HG03103 (cell line): Measurements from ENCODE around the gene EEFSEC.

Source experiments
- ATAC-seq: cut with Tn5 transposase; IDR thresholded peaks from one replicate; pipeline ENCODE4 v1.9.1; 2021; ENCODE audit warnings: low read depth; ENCODE audit not compliant: unreplicated experiment

The EEFSEC gene

GRCh38 chr3:128153156-128154041 lies at the start of gene EEFSEC:
TSS of gene EEFSEC (plus strand) at chr3:128153481. CDS start at chr3:128153508, 27 bp downstream.
- peak; percentile 89 for ATAC-seq

- no peak for ATAC-seq
Observed at GRCh38 chr3:128107834-128108233, 45.4 kb upstream of the EEFSEC start.

- ATAC-seq, result no peak
Observed at GRCh38 chr3:128111147-128111546, 42.1 kb upstream of the EEFSEC start.

DNA sequence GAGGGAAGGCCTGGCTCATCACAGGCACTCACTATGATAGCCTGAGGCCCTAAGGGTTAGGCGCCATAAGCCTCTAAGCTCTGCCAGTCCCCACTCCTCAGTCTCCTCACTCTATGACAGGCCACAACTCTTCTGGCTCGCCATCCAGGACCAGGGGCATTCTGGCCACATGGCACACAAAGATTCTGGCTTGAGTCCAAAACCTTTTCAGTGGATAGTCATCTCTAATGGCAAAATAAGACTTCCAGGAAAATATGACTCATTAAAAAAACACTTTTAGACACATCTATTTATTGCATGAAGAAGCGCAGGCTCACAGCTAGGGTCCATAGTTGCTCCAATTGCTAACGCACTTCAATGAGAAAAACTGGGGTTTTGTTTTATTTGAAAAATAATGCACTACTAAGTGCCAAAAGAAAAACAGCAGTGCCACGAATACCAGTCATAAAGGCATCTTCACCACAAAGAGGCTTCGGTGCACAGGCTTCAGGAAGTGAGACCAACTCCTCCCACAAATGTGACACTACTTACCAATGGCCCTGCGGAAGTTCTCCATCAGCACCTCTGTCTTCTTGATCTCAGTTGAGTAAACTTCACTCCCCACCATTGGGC lies 40.8 kb upstream of the EEFSEC start:
- no peak for ATAC-seq

DNA sequence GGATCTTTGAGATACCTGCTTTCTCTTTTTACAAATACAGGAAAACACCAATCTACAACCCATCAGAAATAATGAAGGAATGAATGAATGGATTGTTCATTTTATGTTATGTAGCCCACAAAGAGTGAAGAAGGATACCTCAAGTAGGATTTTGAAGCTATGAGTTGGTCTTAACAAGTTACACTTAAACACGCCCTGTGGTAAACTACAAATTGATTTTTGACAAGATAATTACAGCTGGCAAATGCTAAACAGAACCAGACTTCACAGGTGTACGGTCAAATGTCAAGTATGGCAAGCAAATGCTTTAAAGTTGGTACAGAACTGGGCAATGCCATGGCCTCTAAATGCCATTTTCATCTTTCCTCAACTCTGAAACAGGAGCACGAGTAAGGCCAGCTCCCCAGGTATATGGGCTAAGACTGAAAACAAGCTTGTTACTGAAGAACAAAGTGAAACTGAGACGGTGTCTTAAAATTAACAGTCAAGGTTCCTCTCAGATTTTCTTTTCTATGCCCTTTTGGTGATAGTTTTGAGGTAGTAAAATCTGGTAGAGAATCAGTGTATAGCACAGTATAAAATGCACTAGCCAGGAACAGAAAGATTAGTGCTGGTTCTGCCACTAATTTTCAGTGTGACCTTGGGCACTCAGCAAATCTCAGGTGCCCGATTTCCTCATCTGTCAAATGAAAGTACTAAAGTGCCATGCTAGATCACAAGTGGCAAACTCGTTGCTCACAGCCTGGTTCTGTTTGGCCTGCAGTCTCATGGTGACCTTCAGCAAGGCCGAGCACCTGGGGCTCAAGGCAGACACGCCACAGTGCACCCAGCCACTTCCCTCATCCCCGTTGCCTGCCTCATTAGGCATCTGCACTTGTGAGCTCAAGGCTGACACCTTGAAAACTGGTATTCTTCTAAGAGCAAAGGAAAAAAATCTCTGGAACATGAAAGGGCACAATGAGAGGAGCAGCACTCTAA lies 39.2 kb upstream of the EEFSEC start:
- ATAC-seq, result peak; percentile 74

- ATAC-seq, result no peak
Observed at GRCh38 chr3:128122013-128122412, 31.3 kb upstream of the EEFSEC start.

- ATAC-seq, result no peak
Observed at GRCh38 chr3:128123156-128123537, 30.1 kb upstream of the EEFSEC start.

GRCh38 chr3:128123538-128124368 lies 29.5 kb upstream of the EEFSEC start, which contains the start of gene RUVBL1:
TSS of gene RUVBL1 (minus strand) at chr3:128123812. CDS start at chr3:128123724, 88 bp downstream.
- ATAC-seq, result peak; percentile 99

- ATAC-seq, result no peak
Observed at GRCh38 chr3:128127236-128127635, 26.0 kb upstream of the EEFSEC start.

GRCh38 chr3:128128251-128128650 lies 25.0 kb upstream of the EEFSEC start:
- no peak for ATAC-seq

DNA sequence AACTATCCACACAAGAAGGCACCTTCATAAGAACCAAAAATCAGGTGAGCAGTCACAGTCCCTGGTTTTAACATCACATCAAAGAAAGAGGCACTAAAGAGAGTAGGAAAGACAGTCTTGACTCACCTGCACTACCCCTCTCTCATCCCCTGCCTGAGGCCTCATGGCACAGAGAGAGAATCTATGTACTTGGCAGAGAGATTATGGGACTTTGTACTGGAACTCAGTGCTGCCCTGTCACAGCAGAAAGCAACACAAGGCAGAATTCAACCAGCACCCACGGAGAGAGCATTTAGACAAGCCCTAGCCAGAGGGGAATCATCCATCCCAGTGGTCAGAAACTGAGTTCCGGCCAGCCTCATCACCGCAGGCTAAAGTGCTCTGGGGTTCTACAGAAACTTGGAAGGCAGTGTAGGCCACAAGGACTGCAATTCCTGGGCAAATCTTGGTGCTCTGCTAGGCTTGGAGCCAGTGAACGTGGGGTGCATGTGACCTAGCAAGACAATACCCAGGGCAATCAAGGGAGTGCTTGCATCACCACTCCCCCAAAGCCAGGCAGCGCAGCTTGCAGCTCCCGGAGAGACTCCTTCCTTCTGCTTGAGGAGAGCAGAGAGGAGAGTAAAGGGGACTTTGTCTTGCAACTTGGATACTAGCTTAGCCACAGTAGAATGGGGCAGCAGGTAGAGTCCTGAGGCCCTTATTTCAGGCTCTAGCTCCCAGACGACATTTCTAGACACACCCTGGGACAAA lies 21.2 kb upstream of the EEFSEC start:
- ATAC-seq, result no peak

DNA sequence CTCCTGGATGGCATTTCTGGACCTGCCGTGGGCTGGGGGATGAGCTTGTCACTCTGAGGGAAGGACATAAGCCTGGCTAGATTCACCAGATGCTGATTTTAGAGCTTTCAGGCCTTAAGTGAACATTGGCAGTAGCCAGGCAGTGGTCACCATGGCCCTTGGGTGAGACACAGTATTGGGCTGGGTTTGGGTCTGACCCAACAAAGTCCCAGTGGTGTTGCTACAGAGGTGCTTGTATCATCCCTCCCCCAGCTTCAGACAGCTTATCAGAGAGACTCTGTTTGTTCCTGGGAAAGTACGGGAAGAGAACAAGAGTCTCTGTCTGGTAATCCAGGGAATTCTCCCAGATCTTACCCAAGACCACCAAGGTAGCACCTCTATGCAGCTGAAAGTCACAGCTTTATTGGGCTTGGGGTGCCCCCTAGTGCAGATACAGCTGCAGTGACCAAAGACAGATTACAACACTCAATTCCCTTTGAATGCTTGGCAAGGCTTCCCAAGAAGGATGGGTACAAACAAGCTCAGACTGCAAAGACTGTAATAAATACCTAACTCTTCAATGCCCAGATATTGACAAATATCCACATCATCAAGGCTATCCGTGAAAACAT lies 19.9 kb upstream of the EEFSEC start:
- no peak for ATAC-seq

DNA sequence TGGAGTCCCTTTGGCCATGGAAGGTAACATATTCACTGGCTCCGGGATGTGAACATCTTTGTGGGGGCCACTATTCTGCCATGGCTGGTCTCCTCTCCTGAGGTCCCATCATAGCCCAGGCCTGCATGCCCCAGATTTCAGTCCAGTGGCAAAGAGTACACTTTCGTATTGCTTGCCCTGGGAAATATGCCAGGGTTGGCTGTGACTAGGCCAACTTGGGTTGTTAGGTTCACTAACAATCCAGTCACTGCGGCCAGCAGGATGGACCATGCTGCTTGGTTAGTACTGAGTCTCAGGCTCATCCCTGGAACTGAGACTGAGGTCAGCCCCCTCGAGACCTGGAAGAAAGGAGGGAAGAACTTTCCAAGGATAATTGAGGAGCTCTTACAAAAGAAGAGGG lies 9.8 kb upstream of the EEFSEC start:
- no peak for ATAC-seq

DNA sequence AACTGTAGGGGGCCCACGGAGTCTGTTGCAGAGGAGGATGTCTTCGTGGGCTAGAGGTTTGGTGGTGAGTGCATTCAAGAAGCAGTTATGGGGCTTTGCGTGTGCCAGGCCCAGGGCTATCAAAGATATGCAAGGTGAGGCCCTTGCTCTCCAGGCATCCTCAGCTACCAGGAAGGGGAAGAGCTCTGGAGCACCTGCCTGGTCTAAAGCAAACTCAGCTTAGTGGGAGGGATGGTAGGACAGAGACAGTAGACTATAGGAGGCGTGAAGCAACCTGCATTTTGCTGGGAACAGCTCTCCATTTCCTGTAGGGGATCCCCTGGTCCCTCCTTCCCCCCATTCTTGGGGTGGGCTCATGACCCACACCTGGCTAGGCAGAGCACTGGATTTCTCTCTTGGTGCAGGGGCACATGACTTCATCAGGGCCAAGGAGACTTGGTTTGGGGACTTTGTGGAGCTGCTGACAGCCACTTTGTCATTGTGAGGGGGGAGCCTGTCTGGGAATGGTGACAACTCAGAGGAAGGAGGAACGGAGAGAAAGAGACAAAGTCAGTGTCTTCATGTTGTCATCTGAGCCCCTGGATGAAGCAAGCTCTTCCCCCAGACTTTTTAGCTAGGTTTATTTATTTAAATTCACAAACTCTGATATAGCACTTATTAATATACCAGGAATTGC lies 8.6 kb upstream of the EEFSEC start:
- no peak for ATAC-seq

GRCh38 chr3:128145279-128145678 lies 8.0 kb upstream of the EEFSEC start:
- ATAC-seq, result no peak

- ATAC-seq, result no peak
Observed at GRCh38 chr3:128146201-128146600, 7.1 kb upstream of the EEFSEC start.

GRCh38 chr3:128149650-128150049 lies 3.6 kb upstream of the EEFSEC start:
- ATAC-seq, result no peak

DNA sequence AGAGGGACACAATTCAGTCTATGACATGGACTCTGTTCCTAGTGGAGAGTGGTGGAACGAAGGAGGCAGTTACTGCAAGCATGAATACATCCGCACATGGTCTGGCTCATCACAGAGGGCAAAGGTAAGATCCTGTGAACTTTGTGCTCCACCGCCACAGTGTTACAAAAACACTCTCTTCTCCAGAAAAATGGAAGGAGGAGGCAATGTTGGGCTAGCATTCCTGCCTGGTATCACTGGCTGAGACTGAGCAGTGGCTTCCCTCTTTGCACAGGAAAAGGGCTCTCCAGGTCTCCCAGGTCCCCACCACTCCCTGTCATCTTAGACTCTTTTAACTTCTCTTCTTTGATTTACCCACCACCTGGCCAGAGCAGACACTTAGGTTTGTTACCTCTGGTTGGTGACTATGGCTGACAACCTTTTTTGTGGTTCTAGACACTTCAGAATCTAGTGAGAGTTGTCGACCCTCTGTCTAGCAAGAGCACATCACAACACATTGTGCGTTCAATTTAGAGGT lies 1.5 kb upstream of the EEFSEC start:
- ATAC-seq, result no peak
